ENCODE data around the gene PDCD11. TPM values are rescaled to one million over a fixed set of nuclear protein-coding genes. Genes with fewer than 3 reads are reported as not detected.
A peak's percentile ranks its signal among the peaks of the same experiment; 100 is the strongest.

PDCD11 gene
- total RNA-seq, 1 donor from 2014 or later, result 11.2 TPM

GRCh38 chr10:103442031-103442461, 45.6 kb downstream of the PDCD11 start:
- intact Hi-C loops (cut with micrococcal nuclease), result no loop called here
- Histone ChIP-seq H3K9me3 (replicated peaks) (no peaks in the 10 kb centered on the region), H3K4me1 (peaks cover 57% of the 10 kb centered on the region), H3K27me3 (ENCODE audit: low read depth) (no peaks in the 10 kb centered on the region), H3K4me3 (no peak overlapping the region), H3K36me3 (peaks cover 96% of the 10 kb centered on the region), H3K27ac (replicated peaks) (peak overlapping the region; percentile 94)
- peak; percentile 46 for DNase-seq
- TF ChIP-seq, protein P1, sequence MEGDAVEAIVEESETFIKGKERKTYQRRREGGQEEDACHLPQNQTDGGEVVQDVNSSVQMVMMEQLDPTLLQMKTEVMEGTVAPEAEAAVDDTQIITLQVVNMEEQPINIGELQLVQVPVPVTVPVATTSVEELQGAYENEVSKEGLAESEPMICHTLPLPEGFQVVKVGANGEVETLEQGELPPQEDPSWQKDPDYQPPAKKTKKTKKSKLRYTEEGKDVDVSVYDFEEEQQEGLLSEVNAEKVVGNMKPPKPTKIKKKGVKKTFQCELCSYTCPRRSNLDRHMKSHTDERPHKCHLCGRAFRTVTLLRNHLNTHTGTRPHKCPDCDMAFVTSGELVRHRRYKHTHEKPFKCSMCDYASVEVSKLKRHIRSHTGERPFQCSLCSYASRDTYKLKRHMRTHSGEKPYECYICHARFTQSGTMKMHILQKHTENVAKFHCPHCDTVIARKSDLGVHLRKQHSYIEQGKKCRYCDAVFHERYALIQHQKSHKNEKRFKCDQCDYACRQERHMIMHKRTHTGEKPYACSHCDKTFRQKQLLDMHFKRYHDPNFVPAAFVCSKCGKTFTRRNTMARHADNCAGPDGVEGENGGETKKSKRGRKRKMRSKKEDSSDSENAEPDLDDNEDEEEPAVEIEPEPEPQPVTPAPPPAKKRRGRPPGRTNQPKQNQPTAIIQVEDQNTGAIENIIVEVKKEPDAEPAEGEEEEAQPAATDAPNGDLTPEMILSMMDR (IDR thresholded peaks at IDR 0.05; ENCODE audit: borderline replicate concordance), result no peak

GRCh38 chr10:103443475-103444185, 47.2 kb downstream of the PDCD11 start:
- H3K27ac ChIP-seq (replicated peaks), result peak overlapping the region; percentile 94

GRCh38 chr10:103444478-103444877, 48.1 kb downstream of the PDCD11 start:
- H3K4me3 ChIP-seq, result no peak overlapping the region
- peak; percentile 47 for DNase-seq
- peaks cover 96% of the 10 kb centered on the region for H3K36me3 ChIP-seq

More at GRCh38 chr10:103443475-103444185, 47.2 kb downstream of the PDCD11 start:
- no peak for DNase-seq
- TF ChIP-seq, protein P1 (IDR thresholded peaks at IDR 0.05; ENCODE audit: borderline replicate concordance), result no peak
- no peaks in the 10 kb centered on the region for H3K9me3 ChIP-seq (replicated peaks)
- peaks cover 96% of the 10 kb centered on the region for H3K36me3 ChIP-seq
- intact Hi-C loops (cut with micrococcal nuclease), result no loop called here
- peaks cover 73% of the 10 kb centered on the region for H3K4me1 ChIP-seq
- H3K4me3 ChIP-seq, result no peak overlapping the region
- H3K27me3 ChIP-seq (ENCODE audit: low read depth), result no peaks in the 10 kb centered on the region

GRCh38 chr10:103445366-103445765, 48.9 kb downstream of the PDCD11 start:
- no peak overlapping the region for H3K4me3 ChIP-seq
- TF ChIP-seq, protein P1 (IDR thresholded peaks at IDR 0.05; ENCODE audit: borderline replicate concordance), result no peak
- H3K27ac ChIP-seq (replicated peaks), result peak overlapping the region; percentile 94
- H3K36me3 ChIP-seq, result peaks cover 96% of the 10 kb centered on the region
- no peak for DNase-seq
- H3K27me3 ChIP-seq (ENCODE audit: low read depth), result no peaks in the 10 kb centered on the region
- peaks cover 90% of the 10 kb centered on the region for H3K4me1 ChIP-seq
- no peaks in the 10 kb centered on the region for H3K9me3 ChIP-seq (replicated peaks)
- intact Hi-C loops (cut with micrococcal nuclease), result no loop called here

More at GRCh38 chr10:103444478-103444877, 48.1 kb downstream of the PDCD11 start:
- Histone ChIP-seq H3K27ac (replicated peaks) (peak overlapping the region; percentile 94), H3K4me1 (peaks cover 82% of the 10 kb centered on the region), H3K9me3 (replicated peaks) (no peaks in the 10 kb centered on the region), H3K27me3 (ENCODE audit: low read depth) (no peaks in the 10 kb centered on the region)
- TF ChIP-seq, protein P1 (IDR thresholded peaks at IDR 0.05; ENCODE audit: borderline replicate concordance), result no peak
- intact Hi-C loops (cut with micrococcal nuclease), result no loop called here

GRCh38 chr10:103445767-103446567, 49.5 kb downstream of the PDCD11 start:
- H3K9me3 ChIP-seq (replicated peaks), result no peaks in the 10 kb centered on the region
- DNase-seq, result peak; percentile 82
- H3K36me3 ChIP-seq, result peaks cover 93% of the 10 kb centered on the region
- H3K4me3 ChIP-seq, result no peak overlapping the region
- H3K4me1 ChIP-seq, result peaks cover 96% of the 10 kb centered on the region
- TF ChIP-seq, protein P1 (IDR thresholded peaks at IDR 0.05; ENCODE audit: borderline replicate concordance), result no peak
- peak overlapping the region; percentile 94 for H3K27ac ChIP-seq (replicated peaks)
- intact Hi-C loops (cut with micrococcal nuclease), result no loop called here
- H3K27me3 ChIP-seq (ENCODE audit: low read depth), result no peaks in the 10 kb centered on the region
